ENCODE data around the gene NAPSA. TPM values are rescaled to one million over a fixed set of nuclear protein-coding genes. Genes with fewer than 3 reads are reported as not detected.

The NAPSA gene
- total and polyA plus RNA-seq, 9 of the 15 experiments (the other 6 are each of a cell fraction or from before 2014, with no cell fraction given), result 0.25 to 1.9 (median 0.69) TPM

DNA sequence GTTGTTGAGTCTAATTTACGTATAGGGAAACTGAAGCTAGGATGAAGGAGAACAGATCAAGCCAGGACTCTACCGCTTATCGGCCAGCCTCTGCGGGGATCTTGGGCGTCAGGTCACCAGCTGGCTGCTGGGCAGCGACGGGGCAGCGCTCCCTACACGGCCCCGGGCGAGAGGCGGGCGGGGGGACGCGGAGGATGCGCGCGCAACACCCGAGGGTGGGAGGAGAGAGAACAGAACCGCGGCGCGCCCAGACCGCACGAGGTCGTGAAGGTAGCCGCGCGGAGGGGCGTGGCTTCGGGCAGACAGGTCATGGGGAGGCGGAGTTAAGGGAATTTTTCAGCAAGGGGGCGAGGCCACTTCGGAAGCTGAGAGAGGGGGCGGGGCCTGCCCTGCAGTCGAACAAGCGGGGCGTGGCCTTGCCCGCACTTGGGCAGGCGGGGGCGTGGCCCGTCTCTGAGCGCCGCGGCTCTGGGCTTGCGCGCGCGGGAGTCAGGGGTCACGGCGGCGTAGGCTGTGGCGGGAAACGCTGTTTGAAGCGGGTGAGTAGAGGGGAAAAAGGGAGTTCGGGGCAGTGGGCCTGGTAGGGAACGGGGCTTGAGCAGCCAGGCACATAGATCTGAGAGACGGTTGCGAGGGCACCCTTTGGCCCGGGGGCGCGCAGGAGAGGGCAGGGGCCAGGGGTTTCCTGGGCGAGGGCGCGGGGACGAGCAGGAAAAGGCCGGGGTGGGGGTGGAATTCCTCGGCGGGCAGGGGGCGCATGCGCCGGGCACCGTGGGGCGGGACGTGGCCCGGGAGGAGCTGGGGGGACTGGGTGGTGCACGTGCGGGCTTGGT, 18.6 kb upstream of the NAPSA start, which contains the start of gene POLD1 (continued):
- TF ChIP-seq MBD2 (IDR thresholded peaks at IDR 0.05; ENCODE audit: borderline replicate concordance, low read depth), result peak; percentile 46; the same call in 1 of the 2 replicates
- TF ChIP-seq, protein P1, sequence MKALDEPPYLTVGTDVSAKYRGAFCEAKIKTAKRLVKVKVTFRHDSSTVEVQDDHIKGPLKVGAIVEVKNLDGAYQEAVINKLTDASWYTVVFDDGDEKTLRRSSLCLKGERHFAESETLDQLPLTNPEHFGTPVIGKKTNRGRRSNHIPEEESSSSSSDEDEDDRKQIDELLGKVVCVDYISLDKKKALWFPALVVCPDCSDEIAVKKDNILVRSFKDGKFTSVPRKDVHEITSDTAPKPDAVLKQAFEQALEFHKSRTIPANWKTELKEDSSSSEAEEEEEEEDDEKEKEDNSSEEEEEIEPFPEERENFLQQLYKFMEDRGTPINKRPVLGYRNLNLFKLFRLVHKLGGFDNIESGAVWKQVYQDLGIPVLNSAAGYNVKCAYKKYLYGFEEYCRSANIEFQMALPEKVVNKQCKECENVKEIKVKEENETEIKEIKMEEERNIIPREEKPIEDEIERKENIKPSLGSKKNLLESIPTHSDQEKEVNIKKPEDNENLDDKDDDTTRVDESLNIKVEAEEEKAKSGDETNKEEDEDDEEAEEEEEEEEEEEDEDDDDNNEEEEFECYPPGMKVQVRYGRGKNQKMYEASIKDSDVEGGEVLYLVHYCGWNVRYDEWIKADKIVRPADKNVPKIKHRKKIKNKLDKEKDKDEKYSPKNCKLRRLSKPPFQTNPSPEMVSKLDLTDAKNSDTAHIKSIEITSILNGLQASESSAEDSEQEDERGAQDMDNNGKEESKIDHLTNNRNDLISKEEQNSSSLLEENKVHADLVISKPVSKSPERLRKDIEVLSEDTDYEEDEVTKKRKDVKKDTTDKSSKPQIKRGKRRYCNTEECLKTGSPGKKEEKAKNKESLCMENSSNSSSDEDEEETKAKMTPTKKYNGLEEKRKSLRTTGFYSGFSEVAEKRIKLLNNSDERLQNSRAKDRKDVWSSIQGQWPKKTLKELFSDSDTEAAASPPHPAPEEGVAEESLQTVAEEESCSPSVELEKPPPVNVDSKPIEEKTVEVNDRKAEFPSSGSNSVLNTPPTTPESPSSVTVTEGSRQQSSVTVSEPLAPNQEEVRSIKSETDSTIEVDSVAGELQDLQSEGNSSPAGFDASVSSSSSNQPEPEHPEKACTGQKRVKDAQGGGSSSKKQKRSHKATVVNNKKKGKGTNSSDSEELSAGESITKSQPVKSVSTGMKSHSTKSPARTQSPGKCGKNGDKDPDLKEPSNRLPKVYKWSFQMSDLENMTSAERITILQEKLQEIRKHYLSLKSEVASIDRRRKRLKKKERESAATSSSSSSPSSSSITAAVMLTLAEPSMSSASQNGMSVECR (CRISPR knock-in tag; IDR thresholded peaks at IDR 0.05), result peak; percentile 74; the same call in 1 of the 2 replicates
- TF ChIP-seq SMAD1 (IDR thresholded peaks at IDR 0.05; ENCODE audit: low read depth, low read length, partially characterized antibody), result peak; percentile 43
- no peak for TF ChIP-seq SRSF1 (IDR thresholded peaks at IDR 0.05; ENCODE audit: low read depth, low read length)
- TF ChIP-seq CHD2 (IDR thresholded peaks at IDR 0.05; ENCODE audit: low read depth, low read length), result no peak; the same call in 1 of the 2 replicates
- TF ChIP-seq SLC30A9 (CRISPR knock-in tag; IDR thresholded peaks at IDR 0.05), result no peak
- no peak for TF ChIP-seq GTF2A2 (tag; IDR thresholded peaks at IDR 0.05)
- TF ChIP-seq TCF7L2 (IDR thresholded peaks at IDR 0.05; ENCODE audit: low read depth, low read length), result no peak
- TF ChIP-seq, protein P2, sequence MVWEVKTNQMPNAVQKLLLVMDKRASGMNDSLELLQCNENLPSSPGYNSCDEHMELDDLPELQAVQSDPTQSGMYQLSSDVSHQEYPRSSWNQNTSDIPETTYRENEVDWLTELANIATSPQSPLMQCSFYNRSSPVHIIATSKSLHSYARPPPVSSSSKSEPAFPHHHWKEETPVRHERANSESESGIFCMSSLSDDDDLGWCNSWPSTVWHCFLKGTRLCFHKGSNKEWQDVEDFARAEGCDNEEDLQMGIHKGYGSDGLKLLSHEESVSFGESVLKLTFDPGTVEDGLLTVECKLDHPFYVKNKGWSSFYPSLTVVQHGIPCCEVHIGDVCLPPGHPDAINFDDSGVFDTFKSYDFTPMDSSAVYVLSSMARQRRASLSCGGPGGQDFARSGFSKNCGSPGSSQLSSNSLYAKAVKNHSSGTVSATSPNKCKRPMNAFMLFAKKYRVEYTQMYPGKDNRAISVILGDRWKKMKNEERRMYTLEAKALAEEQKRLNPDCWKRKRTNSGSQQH (CRISPR knock-in tag; IDR thresholded peaks at IDR 0.05), result peak; percentile 93
- TF ChIP-seq, protein P3, sequence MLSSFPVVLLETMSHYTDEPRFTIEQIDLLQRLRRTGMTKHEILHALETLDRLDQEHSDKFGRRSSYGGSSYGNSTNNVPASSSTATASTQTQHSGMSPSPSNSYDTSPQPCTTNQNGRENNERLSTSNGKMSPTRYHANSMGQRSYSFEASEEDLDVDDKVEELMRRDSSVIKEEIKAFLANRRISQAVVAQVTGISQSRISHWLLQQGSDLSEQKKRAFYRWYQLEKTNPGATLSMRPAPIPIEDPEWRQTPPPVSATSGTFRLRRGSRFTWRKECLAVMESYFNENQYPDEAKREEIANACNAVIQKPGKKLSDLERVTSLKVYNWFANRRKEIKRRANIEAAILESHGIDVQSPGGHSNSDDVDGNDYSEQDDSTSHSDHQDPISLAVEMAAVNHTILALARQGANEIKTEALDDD (IDR thresholded peaks at IDR 0.05), result no peak
- peak; percentile 92 for TF ChIP-seq RBFOX2 (IDR thresholded peaks at IDR 0.05; ENCODE audit: low read depth, low read length)
- TF ChIP-seq, protein P4, sequence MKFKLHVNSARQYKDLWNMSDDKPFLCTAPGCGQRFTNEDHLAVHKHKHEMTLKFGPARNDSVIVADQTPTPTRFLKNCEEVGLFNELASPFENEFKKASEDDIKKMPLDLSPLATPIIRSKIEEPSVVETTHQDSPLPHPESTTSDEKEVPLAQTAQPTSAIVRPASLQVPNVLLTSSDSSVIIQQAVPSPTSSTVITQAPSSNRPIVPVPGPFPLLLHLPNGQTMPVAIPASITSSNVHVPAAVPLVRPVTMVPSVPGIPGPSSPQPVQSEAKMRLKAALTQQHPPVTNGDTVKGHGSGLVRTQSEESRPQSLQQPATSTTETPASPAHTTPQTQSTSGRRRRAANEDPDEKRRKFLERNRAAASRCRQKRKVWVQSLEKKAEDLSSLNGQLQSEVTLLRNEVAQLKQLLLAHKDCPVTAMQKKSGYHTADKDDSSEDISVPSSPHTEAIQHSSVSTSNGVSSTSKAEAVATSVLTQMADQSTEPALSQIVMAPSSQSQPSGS (CRISPR knock-in tag; IDR thresholded peaks at IDR 0.05), result no peak
- TF ChIP-seq ZFP30 (CRISPR knock-in tag; IDR thresholded peaks at IDR 0.05; ENCODE audit: borderline replicate concordance), result no peak
- TF ChIP-seq CBX5 (IDR thresholded peaks at IDR 0.05; ENCODE audit: borderline replicate concordance, low read depth), result 0 out of 2 replicates have a peak, but pooled peaks have one; percentile 8
- TF ChIP-seq GATAD2B (IDR thresholded peaks at IDR 0.05; ENCODE audit: borderline replicate concordance), result no peak
- no peak for TF ChIP-seq ZNF124 (CRISPR knock-in tag; IDR thresholded peaks at IDR 0.05)
- TF ChIP-seq SMARCE1 (IDR thresholded peaks at IDR 0.05), result no peak
- no peak for TF ChIP-seq NELFE (IDR thresholded peaks at IDR 0.05; ENCODE audit: insufficient read depth, insufficient read length)
- no peak for TF ChIP-seq PTBP1 (IDR thresholded peaks at IDR 0.05; ENCODE audit: low read depth, low read length)

Measured in K562 (cell line).